SK-N-MC (cell line): ENCODE data around the gene RARS1.

ENCODE experiments used
- EZH2 ChIP-seq: fragments of 200-600 bp; sonication (generic); IDR thresholded peaks from one replicate; pipeline ENCODE4 v1.6.1; 2017; ENCODE audit warnings: antibody characterized with exemption
- FOXP2 ChIP-seq: optimal IDR thresholded peaks from 2 replicates; pipeline ENCODE3; 2011; ENCODE audit warnings: mild to moderate bottlenecking, moderate library complexity; ENCODE audit not compliant: insufficient read depth; ENCODE audit errors: extremely low read length, control extremely low read depth
- POLR2AphosphoS5 ChIP-seq: IDR thresholded peaks from 2 replicates; pipeline ENCODE4 v1.6.1; 2012; ENCODE audit warnings: mild to moderate bottlenecking, low read depth, low read length, borderline replicate concordance

DNA sequence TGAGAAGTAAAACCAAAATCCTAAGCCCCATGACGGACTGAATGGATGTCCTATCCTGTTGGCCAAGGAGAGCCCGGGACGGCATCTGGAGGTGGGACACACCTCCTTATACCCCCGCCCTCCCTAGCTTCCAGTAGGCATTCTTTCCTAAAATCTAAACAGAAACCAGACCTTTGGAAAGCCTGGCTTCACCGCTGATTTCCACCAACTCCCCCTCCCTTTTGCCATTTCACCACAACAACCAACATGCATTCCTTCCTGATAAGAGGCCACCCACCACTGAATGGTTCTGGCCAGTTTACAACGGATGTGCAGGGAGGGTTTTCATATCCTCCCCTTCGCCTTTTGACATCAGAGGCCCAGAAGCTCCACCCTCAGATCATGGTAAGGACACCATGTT is 9.2 kb upstream of the RARS1 start:
- TF ChIP-seq POLR2AphosphoS5 (no peak), EZH2 (no peak), FOXP2 (no peak)
